ENCODE results near the gene ISG20.
"Not testable (repeated sequence)": the region's sequence is repeated elsewhere in the genome, so short reads cannot be mapped to it uniquely, and the experiment has no call there.

The ISG20 gene

DNA sequence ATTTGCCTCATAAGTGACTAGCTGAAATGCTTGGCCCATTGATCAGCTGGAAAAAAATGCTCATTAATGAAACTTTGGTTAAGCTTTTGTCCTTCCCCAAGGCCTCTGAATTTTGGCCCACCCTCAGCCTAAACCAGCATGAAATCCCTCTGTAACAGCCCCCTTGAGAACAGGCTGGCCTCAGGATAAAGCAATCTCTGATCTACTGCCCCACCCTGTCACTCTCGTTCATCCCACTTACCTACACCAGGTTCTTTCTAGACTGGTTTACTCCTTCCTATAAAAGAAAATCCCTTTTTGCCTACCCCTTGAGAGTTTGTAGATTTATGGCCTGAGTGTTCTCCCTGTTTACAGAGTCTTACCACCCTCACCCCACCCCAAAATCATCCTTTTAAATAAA is 21.0 kb upstream of the ISG20 start:
- in situ Hi-C loops (cut with MboI; ENCODE audit: low sequenced_read_pairs): loop anchor here (10.0 kb wide), 1 partner anchor 143 kb away; no protein-coding TSS in a partner anchor

DNA sequence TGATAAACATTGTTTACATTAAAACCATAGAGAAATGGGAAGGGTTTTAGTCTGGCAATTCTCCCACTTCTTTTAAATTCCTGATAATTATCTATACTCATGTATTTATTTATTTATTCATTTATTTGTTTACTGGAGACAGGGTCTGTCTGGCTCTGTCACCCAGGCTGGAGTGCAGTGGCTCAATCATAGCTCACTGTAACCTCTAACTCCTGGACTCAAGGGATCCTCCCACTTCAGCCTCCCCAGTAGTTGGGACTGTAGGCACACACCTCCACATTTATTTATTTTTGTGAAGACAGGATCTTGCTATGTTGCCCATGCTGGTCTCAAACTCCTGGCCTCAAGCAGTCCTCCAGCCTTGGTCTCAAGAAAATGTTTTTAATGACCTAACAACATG is 20.1 kb upstream of the ISG20 start:
- in situ Hi-C loops (cut with MboI; ENCODE audit: low sequenced_read_pairs): loop anchor here (10.0 kb wide), 1 partner anchor 144 kb away; no protein-coding TSS in a partner anchor

DNA sequence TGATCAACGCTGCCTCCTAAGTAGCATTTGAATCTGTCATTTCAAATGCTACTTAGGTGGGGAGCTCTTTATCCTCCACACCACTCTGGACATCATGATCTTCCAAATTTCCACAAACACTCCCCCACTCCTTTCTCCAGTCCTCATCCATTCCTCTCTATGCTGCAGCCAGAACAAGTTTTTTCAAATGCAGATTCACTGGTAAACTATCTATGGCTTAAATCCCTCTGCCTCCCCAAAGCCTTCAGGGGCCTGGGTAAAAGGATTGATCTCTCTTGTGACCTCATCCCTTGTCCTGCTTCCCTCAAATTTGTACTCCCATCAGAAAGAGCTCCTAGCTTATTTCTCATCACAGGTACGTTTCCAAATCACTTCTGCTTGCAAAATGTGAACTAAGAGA is 19.0 kb upstream of the ISG20 start:
- in situ Hi-C loops (cut with MboI; ENCODE audit: low sequenced_read_pairs): loop anchor here (10.0 kb wide), 1 partner anchor 145 kb away; no protein-coding TSS in a partner anchor

DNA sequence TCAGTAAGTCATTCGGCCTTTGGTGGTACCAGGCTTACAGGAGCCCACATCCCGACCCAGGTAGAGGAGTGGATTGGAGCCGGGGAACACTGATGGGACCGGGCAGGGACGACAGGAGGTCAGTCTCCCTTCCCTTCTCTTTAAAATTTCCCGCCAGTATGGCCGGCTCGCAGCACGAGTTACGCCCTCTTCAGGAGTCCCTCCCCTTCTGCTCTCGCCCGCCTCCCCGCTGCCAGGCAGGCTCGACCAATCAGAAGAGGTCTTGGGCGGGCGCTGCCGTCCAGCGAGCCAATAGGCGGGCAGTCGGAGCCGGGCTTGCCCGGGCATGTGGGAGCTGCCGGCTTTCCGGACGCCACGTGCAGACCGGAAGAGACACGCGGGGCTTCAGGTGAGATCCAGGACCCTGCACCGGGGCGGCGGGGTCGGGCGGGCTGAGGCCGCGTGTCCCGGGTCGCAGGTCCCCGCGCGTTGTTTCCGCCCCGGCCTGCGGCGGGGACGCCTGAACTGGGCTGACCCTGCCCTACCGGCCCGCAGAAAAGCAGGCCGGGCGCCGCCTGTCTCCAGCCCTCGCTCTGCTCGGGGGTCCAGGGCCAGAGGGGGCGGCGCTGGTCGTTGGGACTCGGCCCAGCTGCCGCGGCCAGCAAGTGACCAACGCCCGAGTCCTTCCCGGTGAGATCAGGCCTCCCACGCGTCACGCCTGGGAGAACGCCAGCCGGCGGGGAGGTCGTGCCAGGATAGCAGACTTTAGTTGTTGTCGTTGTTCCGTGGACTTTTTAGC is 17.6 kb upstream of the ISG20 start, which contains the start of gene AEN:
TSS of gene AEN (plus strand) at position 346 of the 778 bp plus-strand sequence. CDS start 4,870 bp downstream, outside the sequence.
- in situ Hi-C loops (cut with MboI; ENCODE audit: low sequenced_read_pairs): no loop called here

DNA sequence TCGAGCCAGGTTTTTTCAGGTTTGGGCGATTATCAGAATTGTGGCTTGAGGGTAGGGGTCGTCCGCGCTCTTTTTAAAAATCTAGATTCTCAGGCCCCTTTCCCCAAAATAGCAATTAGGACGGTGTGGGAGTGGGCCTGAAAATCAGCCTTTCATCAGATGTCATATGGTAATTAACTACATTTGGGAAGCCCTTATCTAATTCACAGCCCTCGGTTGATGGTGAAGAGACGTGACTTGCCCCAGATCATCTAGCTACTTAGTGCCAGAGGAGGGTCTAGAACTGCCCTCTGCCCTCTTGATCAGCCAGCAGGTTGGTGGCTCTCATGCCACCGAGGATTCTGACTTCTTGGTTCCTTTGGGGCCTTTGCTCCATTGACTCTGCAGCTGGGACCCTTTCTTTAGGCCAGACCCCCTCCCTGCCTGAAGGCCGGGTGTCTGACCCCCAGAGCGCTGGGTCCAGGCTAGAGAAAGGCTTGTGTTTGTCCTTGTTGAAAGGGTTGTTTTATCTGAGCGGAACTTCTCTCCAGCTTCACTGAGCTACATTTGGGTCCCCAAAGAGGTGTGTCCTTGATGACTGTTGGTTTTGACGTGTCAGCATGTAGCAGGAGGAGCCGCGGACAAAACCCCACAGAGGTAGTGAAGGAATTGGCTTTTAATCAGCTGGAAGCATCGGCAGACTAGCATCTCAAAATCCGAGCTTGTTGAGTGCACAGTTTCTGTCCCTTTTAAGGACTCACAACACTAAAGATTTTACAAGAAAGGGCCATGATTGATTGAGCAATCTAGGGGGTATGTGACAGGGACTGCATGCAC is 16.8 kb upstream of the ISG20 start:
- in situ Hi-C loops (cut with MboI; ENCODE audit: low sequenced_read_pairs): no loop called here

DNA sequence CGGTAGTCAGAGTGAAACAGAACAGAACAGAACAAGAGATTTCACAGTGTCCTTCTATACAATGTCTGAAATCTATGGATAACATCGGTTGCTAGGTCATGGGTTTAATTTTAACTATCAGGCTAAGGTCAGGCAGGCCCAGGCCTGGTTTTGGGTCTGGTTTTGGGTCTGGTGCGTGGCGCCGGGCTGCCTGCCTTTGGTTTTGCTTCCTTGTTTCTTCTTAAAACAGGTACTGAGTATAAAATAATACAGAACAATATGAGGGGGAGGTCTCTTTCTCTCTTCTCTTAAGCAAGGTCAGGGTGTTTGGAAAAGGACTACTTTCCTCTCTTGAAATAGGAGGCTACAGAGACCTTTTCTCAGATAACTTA is 16.2 kb upstream of the ISG20 start:
- in situ Hi-C loops (cut with MboI; ENCODE audit: low sequenced_read_pairs): no loop called here

DNA sequence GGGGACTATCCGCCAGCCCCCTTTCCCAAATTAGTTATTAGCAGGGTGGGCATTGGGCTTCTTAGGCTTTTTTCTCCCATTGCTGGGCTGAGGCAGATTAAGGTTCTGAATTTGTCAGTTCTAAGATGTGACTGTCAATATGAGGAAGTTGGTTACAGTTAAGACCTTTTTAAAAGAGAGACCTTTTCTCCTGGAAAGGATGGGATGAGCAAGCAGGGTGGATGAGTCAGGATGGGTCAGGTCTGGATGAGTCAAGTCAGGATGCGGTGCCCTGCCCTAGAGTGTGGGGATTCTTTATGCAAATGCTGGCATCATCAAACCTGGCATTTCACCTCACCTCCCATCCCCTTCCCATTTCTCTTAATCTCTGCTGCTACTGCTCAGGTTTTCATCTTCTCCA is 15.8 kb upstream of the ISG20 start:
- in situ Hi-C loops (cut with MboI; ENCODE audit: low sequenced_read_pairs): no loop called here

DNA sequence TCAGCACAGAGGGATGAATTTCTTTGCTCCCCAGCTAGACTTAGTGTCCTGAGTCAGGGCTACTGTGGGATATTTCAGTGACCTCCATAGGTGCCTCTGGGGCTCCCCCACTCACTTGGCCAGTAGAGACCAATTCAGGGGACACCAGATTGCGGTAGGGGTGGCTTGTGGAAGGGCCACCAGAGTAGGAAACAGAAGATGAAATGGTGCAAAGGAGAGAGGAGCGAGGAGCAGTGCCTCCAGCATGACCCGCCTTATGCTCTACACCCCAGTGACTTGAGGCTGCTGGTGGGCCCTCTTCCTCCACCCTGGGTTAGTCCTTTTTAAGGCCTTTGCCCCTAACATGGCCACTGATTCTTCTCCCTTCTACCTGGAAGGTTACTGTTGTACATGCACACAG is 15.2 kb upstream of the ISG20 start:
- in situ Hi-C loops (cut with MboI; ENCODE audit: low sequenced_read_pairs): no loop called here

DNA sequence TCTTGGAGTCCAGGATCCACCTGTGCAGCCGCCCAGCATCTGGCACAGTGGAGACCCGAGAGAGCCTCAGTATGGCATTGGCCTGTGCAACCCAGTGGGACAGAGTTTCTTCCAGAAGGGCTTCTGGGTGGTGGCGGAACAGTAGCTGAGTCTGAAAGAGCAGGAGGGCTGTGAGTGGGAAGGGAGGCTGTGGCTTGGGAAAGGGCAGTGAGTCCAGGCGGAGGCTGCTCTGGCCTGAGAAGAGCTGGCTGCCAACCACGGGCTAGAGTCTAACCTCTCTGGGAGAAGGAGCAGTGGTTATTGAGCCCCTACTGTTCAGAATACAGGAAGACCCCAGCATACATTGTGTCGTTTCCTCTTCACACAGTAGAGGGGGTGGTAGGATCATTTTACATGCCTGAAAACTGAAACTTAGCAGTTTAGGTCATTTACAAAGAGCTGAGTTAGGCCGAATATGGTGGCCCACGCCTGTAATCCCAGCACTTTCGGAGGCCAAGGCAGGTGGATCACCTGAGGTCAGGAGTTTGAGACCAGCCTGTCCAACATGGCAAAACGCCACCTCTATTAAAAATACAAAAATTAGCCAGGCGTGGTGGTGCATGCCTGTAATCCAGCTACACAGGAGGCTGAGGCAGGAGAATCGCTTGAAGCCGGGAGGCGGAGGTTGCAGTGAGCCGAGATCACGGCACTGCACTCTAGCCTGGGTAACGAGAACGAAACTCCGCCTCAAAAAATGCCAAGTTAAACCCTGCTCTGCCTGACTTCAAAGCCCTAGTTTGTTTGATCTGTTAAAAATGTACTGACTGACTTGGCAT is 14.5 kb upstream of the ISG20 start:
- in situ Hi-C loops (cut with MboI; ENCODE audit: low sequenced_read_pairs): no loop called here

DNA sequence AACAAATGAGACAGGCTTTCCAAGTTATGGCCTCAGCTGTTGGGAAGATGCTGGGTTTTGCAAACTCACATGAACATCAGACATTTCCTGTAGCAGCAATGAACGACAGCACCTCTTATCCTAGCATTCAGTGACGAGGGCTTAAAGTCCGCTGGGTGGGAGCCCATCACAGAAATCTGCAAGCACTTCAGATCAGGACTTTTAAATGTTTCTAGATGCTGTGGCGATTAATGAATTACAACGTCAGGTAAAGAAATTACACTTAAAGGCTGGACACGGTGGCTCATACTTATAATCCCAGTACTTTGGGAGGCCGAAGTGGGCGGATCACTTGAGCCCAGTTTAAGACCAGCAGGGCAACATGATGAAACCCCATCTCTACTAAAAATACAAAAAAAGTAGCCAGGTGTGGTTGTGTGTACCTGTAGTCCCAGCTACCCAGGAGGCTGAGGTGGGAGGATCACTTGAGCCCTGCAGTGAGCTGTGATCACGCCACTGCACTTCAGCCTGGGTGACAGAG is 13.8 kb upstream of the ISG20 start:
- in situ Hi-C loops (cut with MboI; ENCODE audit: low sequenced_read_pairs): no loop called here

DNA sequence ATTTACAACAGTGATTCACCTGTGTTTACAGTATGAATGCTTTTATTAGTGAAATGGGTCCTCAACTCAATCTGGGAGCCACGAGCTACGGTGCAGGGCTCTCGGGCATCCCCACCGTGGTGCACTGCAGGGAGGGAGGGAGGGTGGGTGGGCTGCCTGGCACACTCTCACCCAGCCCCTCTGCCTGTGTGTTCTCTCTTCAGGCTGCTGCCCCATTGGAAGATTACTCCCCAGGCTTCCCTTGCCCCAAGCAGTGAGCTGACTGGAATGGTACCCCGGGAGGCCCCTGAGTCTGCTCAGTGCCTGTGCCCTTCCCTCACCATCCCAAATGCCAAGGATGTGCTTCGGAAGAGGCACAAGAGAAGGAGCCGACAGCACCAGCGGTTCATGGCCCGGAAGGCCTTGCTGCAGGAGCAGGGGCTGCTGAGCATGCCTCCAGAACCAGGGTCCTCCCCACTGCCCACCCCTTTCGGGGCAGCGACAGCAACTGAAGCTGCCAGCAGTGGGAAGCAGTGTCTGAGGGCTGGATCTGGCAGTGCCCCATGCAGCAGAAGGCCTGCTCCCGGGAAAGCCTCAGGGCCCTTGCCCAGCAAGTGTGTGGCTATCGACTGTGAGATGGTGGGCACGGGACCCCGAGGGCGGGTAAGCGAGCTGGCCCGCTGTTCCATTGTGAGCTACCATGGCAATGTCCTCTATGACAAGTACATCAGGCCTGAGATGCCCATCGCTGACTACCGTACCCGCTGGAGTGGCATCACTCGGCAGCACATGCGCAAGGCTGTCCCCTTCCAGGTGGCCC is 12.7 kb upstream of the ISG20 start:
- in situ Hi-C loops (cut with MboI; ENCODE audit: low sequenced_read_pairs): no loop called here

DNA sequence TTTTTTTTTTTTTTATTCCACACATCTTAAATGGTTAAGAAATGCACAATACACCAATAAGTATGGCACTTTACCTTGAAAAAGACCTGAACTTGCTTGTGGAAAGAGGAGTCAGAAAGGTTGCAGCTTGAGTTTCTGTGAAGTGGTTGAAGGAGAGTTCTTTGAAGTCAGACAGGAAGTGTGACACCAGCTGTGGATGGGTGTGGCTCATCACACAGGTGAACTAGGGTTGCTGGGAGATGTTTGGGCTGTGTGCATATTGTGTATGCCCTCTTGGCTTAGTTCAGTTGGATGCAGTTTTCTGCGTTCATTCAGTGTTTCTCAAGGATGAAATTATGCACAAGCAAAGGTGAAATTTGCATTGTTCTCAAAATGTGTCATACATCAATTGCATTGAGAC is 11.4 kb upstream of the ISG20 start:
- in situ Hi-C loops (cut with MboI; ENCODE audit: low sequenced_read_pairs): no loop called here

DNA sequence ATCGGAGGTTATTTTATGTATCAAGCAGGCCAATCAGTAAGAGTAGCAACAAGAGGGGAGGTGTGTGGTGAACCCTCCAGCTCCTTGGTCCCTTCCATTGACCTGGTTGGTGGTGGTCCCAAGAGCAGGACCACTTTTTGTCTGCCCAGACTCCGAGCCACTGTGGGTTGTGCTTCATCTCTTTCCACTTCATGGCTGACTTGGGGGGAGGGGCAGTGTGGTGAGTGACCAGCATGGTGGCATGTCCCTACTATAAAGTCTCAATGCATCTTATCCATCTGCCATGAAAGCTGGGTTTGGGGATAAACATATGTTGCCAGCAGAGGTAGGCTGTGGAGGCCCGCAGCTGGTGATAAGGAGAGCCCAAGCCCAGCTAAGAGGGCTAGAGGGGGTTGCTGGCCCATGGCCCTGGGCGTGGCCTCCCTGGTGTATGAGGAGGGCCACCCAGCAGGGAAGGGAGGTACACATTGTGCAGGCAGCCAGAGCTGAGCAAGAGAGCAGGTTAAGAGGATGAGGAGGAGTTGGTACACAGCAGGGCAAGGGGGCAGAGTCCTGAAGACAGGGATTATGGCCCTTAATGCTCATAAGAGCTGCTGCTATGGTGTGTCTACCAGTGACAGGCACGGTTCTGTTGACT is 10.7 kb upstream of the ISG20 start:
- in situ Hi-C loops (cut with MboI; ENCODE audit: low sequenced_read_pairs): no loop called here

DNA sequence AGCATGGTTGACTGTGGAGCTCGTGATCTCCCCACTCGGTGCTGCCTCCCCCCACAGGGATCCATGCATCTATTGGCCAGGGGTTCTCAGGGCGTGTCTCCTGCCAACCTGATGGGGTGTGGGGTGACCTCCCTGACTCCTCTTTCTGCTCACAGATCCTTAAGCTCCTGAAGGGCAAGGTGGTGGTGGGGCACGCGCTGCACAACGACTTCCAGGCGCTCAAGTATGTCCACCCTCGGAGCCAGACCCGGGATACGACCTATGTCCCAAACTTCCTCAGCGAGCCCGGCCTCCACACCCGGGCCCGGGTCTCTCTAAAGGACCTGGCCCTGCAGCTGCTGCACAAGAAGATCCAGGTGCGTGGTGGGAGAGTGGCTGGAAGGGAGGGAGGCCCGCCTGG is 9.7 kb upstream of the ISG20 start:
- in situ Hi-C loops (cut with MboI; ENCODE audit: low sequenced_read_pairs): no loop called here

DNA sequence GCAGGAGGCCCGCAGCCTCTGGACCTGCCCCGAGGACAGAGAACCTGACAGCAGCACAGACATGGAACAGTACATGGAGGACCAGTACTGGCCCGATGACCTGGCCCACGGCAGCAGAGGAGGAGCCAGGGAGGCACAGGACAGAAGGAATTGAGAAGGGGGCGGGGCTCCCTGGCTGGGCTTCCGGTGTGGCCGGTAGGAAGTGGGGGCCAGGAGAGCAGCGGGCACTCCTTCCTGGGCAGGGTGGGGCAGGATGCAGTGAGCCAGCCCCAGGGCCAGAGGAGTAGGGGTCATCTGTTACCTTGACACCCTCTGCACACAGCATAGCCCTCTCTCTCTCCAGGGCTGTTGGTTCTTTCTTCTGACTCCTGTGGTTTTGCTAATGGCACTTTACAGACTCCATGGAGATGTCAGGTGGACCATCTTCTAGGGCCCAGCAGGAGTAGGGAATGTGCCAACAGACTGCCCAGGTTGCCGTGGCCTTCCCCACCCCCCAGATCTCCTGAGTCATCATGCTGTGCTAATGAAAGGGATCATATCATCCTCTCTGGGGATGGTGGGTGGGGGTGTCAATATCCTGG is 8.6 kb upstream of the ISG20 start:
- in situ Hi-C loops (cut with MboI; ENCODE audit: low sequenced_read_pairs): no loop called here

DNA sequence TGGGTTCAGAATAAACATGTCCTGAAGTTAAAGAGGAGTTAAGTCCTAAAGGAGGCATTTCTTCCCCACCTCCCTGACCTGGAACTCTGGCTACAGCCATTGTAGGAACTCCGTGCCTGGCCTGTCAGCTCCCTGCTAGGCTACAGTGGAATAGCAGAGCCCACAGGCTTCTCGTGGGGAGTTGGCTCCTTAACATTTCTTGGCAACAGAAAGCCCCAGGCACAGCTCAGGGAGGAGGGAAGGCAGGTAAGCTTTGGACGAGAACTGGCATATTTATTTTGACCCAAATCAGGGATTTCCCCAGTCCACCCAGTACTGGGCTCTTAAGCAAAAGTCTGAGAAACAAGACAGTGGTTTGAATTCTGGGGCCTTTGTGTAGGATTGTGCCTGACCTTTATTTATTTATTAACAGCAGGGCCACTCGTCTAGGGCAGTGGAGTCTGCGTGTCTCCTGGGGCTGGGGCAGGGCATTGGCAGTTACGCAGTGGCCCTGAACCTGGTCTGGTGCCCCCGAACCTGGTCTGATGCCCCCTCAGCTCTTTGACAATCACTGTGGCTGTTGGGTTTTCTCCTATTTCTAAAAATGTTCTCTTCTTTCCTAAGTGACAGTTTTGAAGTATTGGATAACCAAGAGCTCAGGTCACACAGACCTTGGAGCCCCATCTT is 7.9 kb upstream of the ISG20 start:
- in situ Hi-C loops (cut with MboI; ENCODE audit: low sequenced_read_pairs): no loop called here

DNA sequence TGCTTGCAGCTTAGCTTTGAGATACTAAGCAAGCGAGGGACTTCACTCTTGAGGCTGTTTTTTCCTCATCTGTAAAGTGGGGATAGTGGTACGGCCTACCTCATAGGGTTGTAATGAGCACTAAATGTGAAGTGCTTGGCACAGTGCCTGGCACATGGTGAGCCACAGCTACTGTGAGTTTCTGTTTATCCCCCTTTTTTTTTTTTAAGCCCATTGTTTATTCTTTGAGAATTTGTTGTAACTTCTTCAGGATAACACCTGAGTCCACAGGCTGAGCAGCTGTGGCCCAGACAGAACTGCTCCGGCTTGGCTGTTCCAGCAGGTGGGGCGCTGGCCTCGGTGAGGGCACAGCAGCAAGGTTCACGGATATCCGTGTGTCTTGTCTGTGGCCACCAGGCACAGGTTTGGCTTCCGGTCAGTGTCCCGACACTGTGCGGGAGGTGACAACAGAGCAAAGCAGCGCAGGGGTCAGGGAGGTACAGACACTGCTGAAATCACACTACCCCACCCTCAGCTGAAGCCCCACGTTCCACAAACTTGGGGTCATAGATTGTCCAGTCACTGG is 7.3 kb upstream of the ISG20 start:
- in situ Hi-C loops (cut with MboI; ENCODE audit: low sequenced_read_pairs): no loop called here

DNA sequence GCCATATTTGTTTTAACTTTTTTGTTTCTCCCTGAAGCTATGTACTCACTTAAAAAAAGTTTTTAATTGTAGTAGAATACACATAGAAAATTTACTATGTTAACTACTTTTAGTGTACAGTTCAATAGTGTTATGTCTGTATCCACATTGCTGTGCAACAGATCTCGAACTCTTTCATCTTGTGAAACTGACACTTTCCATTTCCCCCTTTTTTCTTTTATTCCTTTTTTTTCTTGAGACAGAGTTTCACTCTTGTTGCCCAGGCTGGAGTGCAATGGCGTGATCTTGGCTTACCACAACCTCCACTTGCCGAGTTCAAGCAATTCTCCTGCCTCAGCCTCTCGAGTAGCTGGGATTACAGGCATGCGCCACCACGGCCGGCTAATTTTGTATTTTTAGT is 6.0 kb upstream of the ISG20 start:
- in situ Hi-C loops (cut with MboI; ENCODE audit: low sequenced_read_pairs): not testable (repeated sequence)
